ENCODE data around the gene COQ6. TPM values are rescaled to one million over a fixed set of nuclear protein-coding genes. Genes with fewer than 3 reads are reported as not detected.
"Not testable (repeated sequence)": the region's sequence is repeated elsewhere in the genome, so short reads cannot be mapped to it uniquely, and the experiment has no call there.

COQ6 gene
- polyA plus RNA-seq, 1 donor from 2014 or later = 82.3 TPM

- no peaks in the 10 kb centered on the region for H3K36me3 ChIP-seq (ENCODE audit: insufficient read depth, low read length)
- H3K27ac ChIP-seq (ENCODE audit: low read length) = no peak overlapping the region
- H3K9me3 ChIP-seq (ENCODE audit: low read length) = no peaks in the 10 kb centered on the region
- no peaks in the 10 kb centered on the region for H3K27me3 ChIP-seq (ENCODE audit: insufficient read depth, low read depth, low read length)
- H3K79me2 ChIP-seq (replicated peaks; ENCODE audit: insufficient read depth, low read length) = no peaks in the 10 kb centered on the region
- no peak overlapping the region for H2AFZ ChIP-seq (ENCODE audit: low read depth, low read length)
- no peaks in the 10 kb centered on the region for H3K9me2 ChIP-seq (ENCODE audit: insufficient read depth, low read length)
- no peak overlapping the region for H3K4me3 ChIP-seq (ENCODE audit: low read length)
- no peak overlapping the region for H3K4me2 ChIP-seq (ENCODE audit: low read length)
- TF ChIP-seq RAD21 (conservative IDR thresholded peaks at IDR 0.05) = no peak
- TF ChIP-seq EP300 (conservative IDR thresholded peaks at IDR 0.05; ENCODE audit: poor library complexity, severe bottlenecking) = no peak
- no peak for TF ChIP-seq TAF1 (IDR thresholded peaks at IDR 0.05; ENCODE audit: low read depth)
- no peak for TF ChIP-seq POLR2AphosphoS5 (IDR thresholded peaks at IDR 0.05)
- TF ChIP-seq EZH2 (IDR thresholded peaks at IDR 0.05; ENCODE audit: borderline replicate concordance, insufficient read depth, low read length, poor library complexity, severe bottlenecking) = no peak
- TF ChIP-seq MXI1 (conservative IDR thresholded peaks at IDR 0.05; ENCODE audit: poor library complexity, severe bottlenecking) = no peak
- no peak for TF ChIP-seq REST (IDR thresholded peaks at IDR 0.05; ENCODE audit: borderline replicate concordance)
- TF ChIP-seq, protein P1, sequence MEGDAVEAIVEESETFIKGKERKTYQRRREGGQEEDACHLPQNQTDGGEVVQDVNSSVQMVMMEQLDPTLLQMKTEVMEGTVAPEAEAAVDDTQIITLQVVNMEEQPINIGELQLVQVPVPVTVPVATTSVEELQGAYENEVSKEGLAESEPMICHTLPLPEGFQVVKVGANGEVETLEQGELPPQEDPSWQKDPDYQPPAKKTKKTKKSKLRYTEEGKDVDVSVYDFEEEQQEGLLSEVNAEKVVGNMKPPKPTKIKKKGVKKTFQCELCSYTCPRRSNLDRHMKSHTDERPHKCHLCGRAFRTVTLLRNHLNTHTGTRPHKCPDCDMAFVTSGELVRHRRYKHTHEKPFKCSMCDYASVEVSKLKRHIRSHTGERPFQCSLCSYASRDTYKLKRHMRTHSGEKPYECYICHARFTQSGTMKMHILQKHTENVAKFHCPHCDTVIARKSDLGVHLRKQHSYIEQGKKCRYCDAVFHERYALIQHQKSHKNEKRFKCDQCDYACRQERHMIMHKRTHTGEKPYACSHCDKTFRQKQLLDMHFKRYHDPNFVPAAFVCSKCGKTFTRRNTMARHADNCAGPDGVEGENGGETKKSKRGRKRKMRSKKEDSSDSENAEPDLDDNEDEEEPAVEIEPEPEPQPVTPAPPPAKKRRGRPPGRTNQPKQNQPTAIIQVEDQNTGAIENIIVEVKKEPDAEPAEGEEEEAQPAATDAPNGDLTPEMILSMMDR (IDR thresholded peaks at IDR 0.05; ENCODE audit: poor library complexity, severe bottlenecking) = no peak
- TF ChIP-seq SMC3 (conservative IDR thresholded peaks at IDR 0.05; ENCODE audit: poor library complexity) = no peak
- no peaks in the 10 kb centered on the region for H3F3A ChIP-seq (ENCODE audit: insufficient read depth, low read length, poor library complexity, severe bottlenecking)
- no peaks in the 10 kb centered on the region for H4K20me1 ChIP-seq (ENCODE audit: insufficient read depth)
- no peak overlapping the region for H3K9ac ChIP-seq (ENCODE audit: low read length)
These were observed 48.6 kb downstream of the COQ6 start for GRCh38 chr14:73998726-73999125.

DNA sequence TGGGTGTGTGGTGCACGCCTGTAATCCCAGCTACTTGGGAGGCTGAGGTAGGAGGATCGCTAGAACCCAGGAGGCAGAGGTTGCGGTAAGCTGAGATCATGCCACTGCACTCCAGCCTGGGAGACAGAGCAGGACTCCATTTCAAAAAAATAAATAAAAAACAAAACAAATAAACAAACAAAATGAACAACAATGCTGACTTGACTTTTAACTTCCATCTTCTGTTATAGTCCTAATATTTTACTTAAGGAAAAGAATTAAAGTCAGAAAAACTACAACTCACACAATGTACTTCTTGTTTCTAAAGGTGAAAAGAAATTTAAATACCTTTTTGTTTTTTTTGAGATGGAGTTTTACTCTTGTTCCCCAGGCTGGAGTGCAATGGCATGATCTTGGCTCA is 55.6 kb downstream of the COQ6 start:
- not testable (repeated sequence) for H3K4me3 ChIP-seq (ENCODE audit: low read length); H3K4me2 ChIP-seq (ENCODE audit: low read length); H3K9ac ChIP-seq (ENCODE audit: low read length); H3K27me3 ChIP-seq (ENCODE audit: insufficient read depth, low read depth, low read length); H4K20me1 ChIP-seq (ENCODE audit: insufficient read depth); H3K9me2 ChIP-seq (ENCODE audit: insufficient read depth, low read length); H3K36me3 ChIP-seq (ENCODE audit: insufficient read depth, low read length); H3F3A ChIP-seq (ENCODE audit: insufficient read depth, low read length, poor library complexity, severe bottlenecking); H2AFZ ChIP-seq (ENCODE audit: low read depth, low read length); H3K79me2 ChIP-seq (replicated peaks; ENCODE audit: insufficient read depth, low read length); H3K27ac ChIP-seq (ENCODE audit: low read length); H3K9me3 ChIP-seq (ENCODE audit: low read length)

Data from neural cell (in vitro differentiated cells).